ENCODE results near the gene CD163L1.

- TF ChIP-seq CTCF (conservative IDR thresholded peaks at IDR 0.05 in 1 of 2, IDR thresholded peaks at IDR 0.05 in 1 of 2; ENCODE audit: low read depth in 1 of 2, low read length in 2 of 2): no peak
- TF ChIP-seq EZH2 (IDR thresholded peaks at IDR 0.05; ENCODE audit: low read length, missing control alignments): no peak
These were observed 4.1 kb upstream of the CD163L1 start for GRCh38 chr12:7448099-7448498.

Data from fibroblast of lung (primary cell).